ENCODE data around the gene SLC17A9. TPM values are rescaled to one million over a fixed set of nuclear protein-coding genes. Genes with fewer than 3 reads are reported as not detected.

Gene SLC17A9
- total and polyA plus RNA-seq, 2 of the 8 experiments (the other 6 are each of a cell fraction or from before 2014, with no cell fraction given), result 23.5 to 35.2 TPM

GRCh38 chr20:63000036-63000435 is 47.5 kb downstream of the SLC17A9 start:
- H4K5ac ChIP-seq (ENCODE audit: insufficient read length, low read depth, low read length), result no peak overlapping the region
- H2BK120ac ChIP-seq (replicated peaks; ENCODE audit: low read depth, low read length), result no peak overlapping the region
- H3K79me2 ChIP-seq (ENCODE audit: control insufficient read depth in 1 of 2, insufficient read depth in 2 of 2, low read length in 2 of 2), result no peaks in the 10 kb centered on the region
- H3K23ac ChIP-seq (ENCODE audit: insufficient read length), result no peak overlapping the region
- no peaks in the 10 kb centered on the region for H3K9me3 ChIP-seq (ENCODE audit: insufficient read depth in 2 of 2, low read depth in 1 of 2, low read length in 1 of 2)
- no peak overlapping the region for H3K27ac ChIP-seq (ENCODE audit: low read depth, low read length)
- DNase-seq (ENCODE audit: low read depth in 1 of 2, low spot score in 2 of 2) (no peak), FAIRE-seq (no peak)
- no peak overlapping the region for H3K4me3 ChIP-seq (ENCODE audit: extremely low read depth in 1 of 4, insufficient read depth in 2 of 4, low read depth in 3 of 4, low read length in 4 of 4)
- H3K23me2 ChIP-seq (ENCODE audit: low read depth, low read length), result peaks cover 3% of the 10 kb centered on the region; the same call in 1 of the 2 replicates
- TF ChIP-seq SAP30 (IDR thresholded peaks at IDR 0.05; ENCODE audit: insufficient read depth, insufficient replicate concordance, low read length) (no peak), BACH1 (IDR thresholded peaks at IDR 0.05; ENCODE audit: low read length) (no peak), ZNF274 (IDR thresholded peaks at IDR 0.05; ENCODE audit: borderline replicate concordance, extremely low read depth, low read length) (no peak)
- peaks cover 2 to 21% (median 10%) of the 10 kb centered on the region in 4 experiments for H3K4me1 ChIP-seq (replicated peaks in 1 of 4; ENCODE audit: control insufficient read depth in 3 of 4, insufficient read depth in 4 of 4, low read length in 3 of 4)
- H2BK5ac ChIP-seq (ENCODE audit: low read depth, low read length), result no peak overlapping the region
- no peak overlapping the region for H2BK20ac ChIP-seq (ENCODE audit: low read length)
- H4K91ac ChIP-seq (replicated peaks; ENCODE audit: insufficient read length, low read length), result peak overlapping the region; percentile 35
- H3K36me3 ChIP-seq (ENCODE audit: control insufficient read depth in 2 of 4, insufficient read depth in 4 of 4, low read length in 3 of 4), result peaks cover 0 to 4% (median 0%) of the 10 kb centered on the region in 4 experiments; a peak in 1 of 8 replicates
- H2AFZ ChIP-seq (ENCODE audit: low read length), result no peak overlapping the region
- H3K18ac ChIP-seq (ENCODE audit: extremely low read depth, low read length), result no peak overlapping the region
- ChIA-PET POLR2A (ENCODE audit: partially characterized antibody) (interaction anchor here (0.7 to 1.7 kb wide), 3 partner anchors 26 to 63 kb away, joined by 3 to 6 read pairs (median 3); no protein-coding TSS in a partner anchor), CTCF (ENCODE audit: partially characterized antibody) (interaction anchor here (1.1 to 2.3 kb wide), 3 partner anchors 9 to 22 kb away, joined by 3 to 6 read pairs (median 3); no protein-coding TSS in a partner anchor)
- no peak overlapping the region for H4K8ac ChIP-seq (ENCODE audit: extremely low read depth, insufficient read depth, low read length)
- H3K4me2 ChIP-seq (ENCODE audit: insufficient read depth in 1 of 2, low read depth in 2 of 2, low read length in 2 of 2), result no peak overlapping the region
- no peak overlapping the region for H2AK5ac ChIP-seq (ENCODE audit: low read depth, low read length)
- H3K14ac ChIP-seq (ENCODE audit: insufficient read length), result no peak overlapping the region
- H3K56ac ChIP-seq (replicated peaks; ENCODE audit: insufficient read length, low read depth, low read length), result no peak overlapping the region
- 92% methylated on average over 14 of the region's 14 CpGs; no CpG with 5 or more reads in 1 of the 2 experiments for WGBS, 2 experiments (ENCODE audit: extremely low coverage in 1 of 2, insufficient coverage in 1 of 2, insufficient read length in 1 of 2, insufficient replicate concordance in 2 of 2, low coverage in 1 of 2, low lambda C conversion rate in 2 of 2, missing lambda C conversion rate in 1 of 2)
- no peak overlapping the region for H2BK15ac ChIP-seq (ENCODE audit: low read length)
- peaks cover 0 to 4% of the 10 kb centered on the region in 2 experiments for H4K20me1 ChIP-seq (replicated peaks in 1 of 2; ENCODE audit: control insufficient read depth in 1 of 2, insufficient read depth in 2 of 2, low read length in 2 of 2)
- H2BK12ac ChIP-seq (ENCODE audit: low read depth, low read length), result no peak overlapping the region; the same call in 1 of the 2 replicates
- H3K9ac ChIP-seq (replicated peaks in 1 of 4; ENCODE audit: extremely low read depth in 1 of 4, low read depth in 3 of 4, low read length in 3 of 4), result no peak overlapping the region
- H3K27me3 ChIP-seq (replicated peaks in 1 of 4; ENCODE audit: control insufficient read depth in 3 of 4, extremely low read depth in 1 of 4, insufficient read depth in 3 of 4, low read length in 3 of 4), result peaks cover 17 to 35% (median 32%) of the 10 kb centered on the region in 4 experiments
- no peak overlapping the region for H3K4ac ChIP-seq (replicated peaks; ENCODE audit: insufficient read length, low read depth, low read length)
- H3K79me1 ChIP-seq (ENCODE audit: low read depth, low read length), result no peaks in the 10 kb centered on the region

All from H1 (cell line).